NT2/D1 (cell line): Measurements from ENCODE around the gene MTMR11.

Experiments
- SUZ12 ChIP-seq: IDR thresholded peaks from 2 replicates; pipeline ENCODE4 v1.6.1; 2011; ENCODE audit not compliant: insufficient read length, insufficient read depth; ENCODE audit errors: extremely low read depth
- YY1 ChIP-seq: IDR thresholded peaks from 2 replicates; pipeline ENCODE4 v1.6.1; 2011; ENCODE audit not compliant: insufficient read length, insufficient read depth
- ZNF274 ChIP-seq: IDR thresholded peaks from 2 replicates; pipeline ENCODE4 v1.6.1; 2011; ENCODE audit warnings: mild to moderate bottlenecking, low read depth, low read length

GRCh38 chr1:149885339-149886120 is 51.1 kb downstream of the MTMR11 start:
- TF ChIP-seq YY1 (no peak), SUZ12 (no peak), ZNF274 (no peak)
